ENCODE results near the gene C4orf50.

DNA sequence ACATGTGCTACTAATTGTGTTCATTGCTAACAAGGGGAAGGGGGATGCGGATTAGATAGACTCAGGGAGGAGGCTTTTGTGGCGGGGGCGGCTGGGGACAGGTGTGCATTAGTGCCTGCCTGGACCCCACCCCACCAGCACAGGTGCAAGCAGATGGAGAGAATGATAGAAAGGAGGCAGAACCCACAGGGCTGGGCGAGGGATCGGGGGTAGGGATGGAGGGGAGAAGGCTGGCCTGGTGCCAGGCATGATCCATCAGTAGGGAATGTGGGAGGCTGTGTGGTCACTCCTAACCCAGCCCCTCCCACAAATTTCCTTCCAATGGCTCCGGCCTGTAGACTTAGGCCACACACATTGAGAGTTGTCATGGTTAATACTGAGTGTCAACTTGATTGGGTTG lies 94.9 kb downstream of the C4orf50 start:
- no peak for TF ChIP-seq POLR2A (IDR thresholded peaks at IDR 0.05)
- TF ChIP-seq, protein P1, sequence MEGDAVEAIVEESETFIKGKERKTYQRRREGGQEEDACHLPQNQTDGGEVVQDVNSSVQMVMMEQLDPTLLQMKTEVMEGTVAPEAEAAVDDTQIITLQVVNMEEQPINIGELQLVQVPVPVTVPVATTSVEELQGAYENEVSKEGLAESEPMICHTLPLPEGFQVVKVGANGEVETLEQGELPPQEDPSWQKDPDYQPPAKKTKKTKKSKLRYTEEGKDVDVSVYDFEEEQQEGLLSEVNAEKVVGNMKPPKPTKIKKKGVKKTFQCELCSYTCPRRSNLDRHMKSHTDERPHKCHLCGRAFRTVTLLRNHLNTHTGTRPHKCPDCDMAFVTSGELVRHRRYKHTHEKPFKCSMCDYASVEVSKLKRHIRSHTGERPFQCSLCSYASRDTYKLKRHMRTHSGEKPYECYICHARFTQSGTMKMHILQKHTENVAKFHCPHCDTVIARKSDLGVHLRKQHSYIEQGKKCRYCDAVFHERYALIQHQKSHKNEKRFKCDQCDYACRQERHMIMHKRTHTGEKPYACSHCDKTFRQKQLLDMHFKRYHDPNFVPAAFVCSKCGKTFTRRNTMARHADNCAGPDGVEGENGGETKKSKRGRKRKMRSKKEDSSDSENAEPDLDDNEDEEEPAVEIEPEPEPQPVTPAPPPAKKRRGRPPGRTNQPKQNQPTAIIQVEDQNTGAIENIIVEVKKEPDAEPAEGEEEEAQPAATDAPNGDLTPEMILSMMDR (IDR thresholded peaks at IDR 0.05), result no peak

Measured in heart left ventricle (tissue), 13 donors.